Measurements from ENCODE around the gene F11.
"Not testable (repeated sequence)": the region's sequence is repeated elsewhere in the genome, so short reads cannot be mapped to it uniquely, and the experiment has no call there.

The F11 gene

GRCh38 chr4:186249785-186250754 lies 15.9 kb upstream of the F11 start:
- no peak for DNase-seq (ENCODE audit: low spot score)

GRCh38 chr4:186250760-186251159 lies 15.2 kb upstream of the F11 start:
- no peak for DNase-seq (ENCODE audit: low spot score)

- DNase-seq (ENCODE audit: low spot score), result no peak
These were observed 10.9 kb upstream of the F11 start for GRCh38 chr4:186255122-186255521.

- no peak for DNase-seq (ENCODE audit: low spot score)
These were observed 7.7 kb upstream of the F11 start for GRCh38 chr4:186258216-186258811.

- DNase-seq (ENCODE audit: low spot score), result no peak
These were observed 5.9 kb upstream of the F11 start for GRCh38 chr4:186260117-186260503.

- DNase-seq (ENCODE audit: low spot score), result no peak
These were observed 5.2 kb upstream of the F11 start for GRCh38 chr4:186260504-186261448.

GRCh38 chr4:186264660-186265059 lies 1.3 kb upstream of the F11 start:
- no peak for DNase-seq (ENCODE audit: low spot score)

- DNase-seq (ENCODE audit: low spot score), result not testable (repeated sequence)
These were observed 739 bp upstream of the F11 start for GRCh38 chr4:186265250-186265649.

GRCh38 chr4:186266729-186267456 lies 904 bp downstream of the F11 start:
- DNase-seq (ENCODE audit: low spot score), result no peak

- DNase-seq (ENCODE audit: low spot score), result no peak
These were observed 5.2 kb downstream of the F11 start for GRCh38 chr4:186271081-186271678.

GRCh38 chr4:186272699-186273391 lies 6.9 kb downstream of the F11 start:
- DNase-seq (ENCODE audit: low spot score), result no peak

GRCh38 chr4:186273392-186273789 lies 7.4 kb downstream of the F11 start:
- DNase-seq (ENCODE audit: low spot score), result not testable (repeated sequence)

GRCh38 chr4:186283311-186283710 lies 17.3 kb downstream of the F11 start:
- no peak for DNase-seq (ENCODE audit: low spot score)

- no peak for DNase-seq (ENCODE audit: low spot score)
These were observed 19.2 kb downstream of the F11 start for GRCh38 chr4:186285147-186285546.

- no peak for DNase-seq (ENCODE audit: low spot score)
These were observed 20.6 kb downstream of the F11 start for GRCh38 chr4:186286581-186286980.

- DNase-seq (ENCODE audit: low spot score), result no peak
These were observed 25.4 kb downstream of the F11 start for GRCh38 chr4:186291256-186291890.

GRCh38 chr4:186294160-186294559 lies 28.2 kb downstream of the F11 start:
- DNase-seq (ENCODE audit: low spot score), result no peak

GRCh38 chr4:186296481-186296880 lies 30.5 kb downstream of the F11 start:
- no peak for DNase-seq (ENCODE audit: low spot score)

- peak; percentile 54 for DNase-seq (ENCODE audit: low spot score)
These were observed 31.1 kb downstream of the F11 start for GRCh38 chr4:186297013-186297645.

All from LoVo (cell line).